Measurements from ENCODE around the gene RAB44. TPM values are rescaled to one million over a fixed set of nuclear protein-coding genes. Genes with fewer than 3 reads are reported as not detected.

Gene RAB44
- total and polyA plus RNA-seq, 2 of the 13 experiments (the other 11 are each of a cell fraction or from before 2014, with no cell fraction given), result not detected

GRCh38 chr6:36671687-36672375 lies 25.8 kb upstream of the RAB44 start (continued):
- TF ChIP-seq ZNF674 (CRISPR knock-in tag; IDR thresholded peaks at IDR 0.05; ENCODE audit: low read depth), result no peak
- TF ChIP-seq ONECUT2 (CRISPR knock-in tag; IDR thresholded peaks at IDR 0.05), result peak; percentile 82
- TF ChIP-seq, protein P1, sequence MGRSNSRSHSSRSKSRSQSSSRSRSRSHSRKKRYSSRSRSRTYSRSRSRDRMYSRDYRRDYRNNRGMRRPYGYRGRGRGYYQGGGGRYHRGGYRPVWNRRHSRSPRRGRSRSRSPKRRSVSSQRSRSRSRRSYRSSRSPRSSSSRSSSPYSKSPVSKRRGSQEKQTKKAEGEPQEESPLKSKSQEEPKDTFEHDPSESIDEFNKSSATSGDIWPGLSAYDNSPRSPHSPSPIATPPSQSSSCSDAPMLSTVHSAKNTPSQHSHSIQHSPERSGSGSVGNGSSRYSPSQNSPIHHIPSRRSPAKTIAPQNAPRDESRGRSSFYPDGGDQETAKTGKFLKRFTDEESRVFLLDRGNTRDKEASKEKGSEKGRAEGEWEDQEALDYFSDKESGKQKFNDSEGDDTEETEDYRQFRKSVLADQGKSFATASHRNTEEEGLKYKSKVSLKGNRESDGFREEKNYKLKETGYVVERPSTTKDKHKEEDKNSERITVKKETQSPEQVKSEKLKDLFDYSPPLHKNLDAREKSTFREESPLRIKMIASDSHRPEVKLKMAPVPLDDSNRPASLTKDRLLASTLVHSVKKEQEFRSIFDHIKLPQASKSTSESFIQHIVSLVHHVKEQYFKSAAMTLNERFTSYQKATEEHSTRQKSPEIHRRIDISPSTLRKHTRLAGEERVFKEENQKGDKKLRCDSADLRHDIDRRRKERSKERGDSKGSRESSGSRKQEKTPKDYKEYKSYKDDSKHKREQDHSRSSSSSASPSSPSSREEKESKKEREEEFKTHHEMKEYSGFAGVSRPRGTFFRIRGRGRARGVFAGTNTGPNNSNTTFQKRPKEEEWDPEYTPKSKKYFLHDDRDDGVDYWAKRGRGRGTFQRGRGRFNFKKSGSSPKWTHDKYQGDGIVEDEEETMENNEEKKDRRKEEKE (IDR thresholded peaks at IDR 0.05), result no peak
- no peak for TF ChIP-seq ZNF263 (CRISPR knock-in tag; IDR thresholded peaks at IDR 0.05)
- no peak for TF ChIP-seq HOXA9 (CRISPR knock-in tag; IDR thresholded peaks at IDR 0.05; ENCODE audit: borderline replicate concordance)
- TF ChIP-seq REL (CRISPR knock-in tag; conservative IDR thresholded peaks at IDR 0.05), result no peak
- no peak for TF ChIP-seq ZNF180 (CRISPR knock-in tag; IDR thresholded peaks at IDR 0.05; ENCODE audit: borderline replicate concordance, low read depth)
- TF ChIP-seq ZNF770 (CRISPR knock-in tag; IDR thresholded peaks at IDR 0.05), result no peak
- no peak for TF ChIP-seq ZNF317 (CRISPR knock-in tag; IDR thresholded peaks at IDR 0.05)
- TF ChIP-seq, protein P2, sequence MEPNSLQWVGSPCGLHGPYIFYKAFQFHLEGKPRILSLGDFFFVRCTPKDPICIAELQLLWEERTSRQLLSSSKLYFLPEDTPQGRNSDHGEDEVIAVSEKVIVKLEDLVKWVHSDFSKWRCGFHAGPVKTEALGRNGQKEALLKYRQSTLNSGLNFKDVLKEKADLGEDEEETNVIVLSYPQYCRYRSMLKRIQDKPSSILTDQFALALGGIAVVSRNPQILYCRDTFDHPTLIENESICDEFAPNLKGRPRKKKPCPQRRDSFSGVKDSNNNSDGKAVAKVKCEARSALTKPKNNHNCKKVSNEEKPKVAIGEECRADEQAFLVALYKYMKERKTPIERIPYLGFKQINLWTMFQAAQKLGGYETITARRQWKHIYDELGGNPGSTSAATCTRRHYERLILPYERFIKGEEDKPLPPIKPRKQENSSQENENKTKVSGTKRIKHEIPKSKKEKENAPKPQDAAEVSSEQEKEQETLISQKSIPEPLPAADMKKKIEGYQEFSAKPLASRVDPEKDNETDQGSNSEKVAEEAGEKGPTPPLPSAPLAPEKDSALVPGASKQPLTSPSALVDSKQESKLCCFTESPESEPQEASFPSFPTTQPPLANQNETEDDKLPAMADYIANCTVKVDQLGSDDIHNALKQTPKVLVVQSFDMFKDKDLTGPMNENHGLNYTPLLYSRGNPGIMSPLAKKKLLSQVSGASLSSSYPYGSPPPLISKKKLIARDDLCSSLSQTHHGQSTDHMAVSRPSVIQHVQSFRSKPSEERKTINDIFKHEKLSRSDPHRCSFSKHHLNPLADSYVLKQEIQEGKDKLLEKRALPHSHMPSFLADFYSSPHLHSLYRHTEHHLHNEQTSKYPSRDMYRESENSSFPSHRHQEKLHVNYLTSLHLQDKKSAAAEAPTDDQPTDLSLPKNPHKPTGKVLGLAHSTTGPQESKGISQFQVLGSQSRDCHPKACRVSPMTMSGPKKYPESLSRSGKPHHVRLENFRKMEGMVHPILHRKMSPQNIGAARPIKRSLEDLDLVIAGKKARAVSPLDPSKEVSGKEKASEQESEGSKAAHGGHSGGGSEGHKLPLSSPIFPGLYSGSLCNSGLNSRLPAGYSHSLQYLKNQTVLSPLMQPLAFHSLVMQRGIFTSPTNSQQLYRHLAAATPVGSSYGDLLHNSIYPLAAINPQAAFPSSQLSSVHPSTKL (CRISPR knock-in tag; IDR thresholded peaks at IDR 0.05), result peak; percentile 53
- no peak for TF ChIP-seq ZNF138 (CRISPR knock-in tag; IDR thresholded peaks at IDR 0.05; ENCODE audit: low read depth)
- TF ChIP-seq ATF7 (IDR thresholded peaks at IDR 0.05), result no peak
- TF ChIP-seq ATF7 (CRISPR knock-in tag; IDR thresholded peaks at IDR 0.05), result no peak
- no peak for TF ChIP-seq BHLHE40 (IDR thresholded peaks at IDR 0.05; ENCODE audit: low read length)
- TF ChIP-seq NR2F1 (CRISPR knock-in tag; IDR thresholded peaks at IDR 0.05), result no peak
- TF ChIP-seq HDAC2 (CRISPR knock-in tag; IDR thresholded peaks at IDR 0.05), result no peak
- no peak for TF ChIP-seq CHD2 (IDR thresholded peaks at IDR 0.05; ENCODE audit: low read depth, low read length)
- no peak for TF ChIP-seq MTF1 (CRISPR knock-in tag; IDR thresholded peaks at IDR 0.05)
- TF ChIP-seq, protein P3, sequence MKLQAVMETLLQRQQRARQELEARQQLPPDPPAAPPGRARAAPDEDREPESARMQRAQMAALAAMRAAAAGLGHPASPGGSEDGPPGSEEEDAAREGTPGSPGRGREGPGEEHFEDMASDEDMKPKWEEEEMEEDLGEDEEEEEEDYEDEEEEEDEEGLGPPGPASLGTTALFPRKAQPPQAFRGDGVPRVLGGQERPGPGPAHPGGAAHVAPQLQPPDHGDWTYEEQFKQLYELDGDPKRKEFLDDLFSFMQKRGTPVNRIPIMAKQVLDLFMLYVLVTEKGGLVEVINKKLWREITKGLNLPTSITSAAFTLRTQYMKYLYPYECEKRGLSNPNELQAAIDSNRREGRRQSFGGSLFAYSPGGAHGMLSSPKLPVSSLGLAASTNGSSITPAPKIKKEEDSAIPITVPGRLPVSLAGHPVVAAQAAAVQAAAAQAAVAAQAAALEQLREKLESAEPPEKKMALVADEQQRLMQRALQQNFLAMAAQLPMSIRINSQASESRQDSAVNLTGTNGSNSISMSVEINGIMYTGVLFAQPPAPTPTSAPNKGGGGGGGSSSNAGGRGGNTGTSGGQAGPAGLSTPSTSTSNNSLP (IDR thresholded peaks at IDR 0.05; ENCODE audit: low read depth, low read length), result no peak
